Keratinocyte (primary cell): ENCODE results near the gene KCNC2.

Source experiments
- CTCF ChIP-seq, 3 experiments: IDR thresholded peaks in 1 of 3; conservative IDR thresholded peaks in 1 of 3; optimal IDR thresholded peaks in 1 of 3; 2 replicates in 2 of 3; 3 replicates in 1 of 3; pipeline versions ENCODE3 to v1.5.1; 2011; ENCODE audit warnings: low read length in 3 of 3, mild to moderate bottlenecking in 3 of 3, moderate library complexity in 2 of 3, control low read depth in 1 of 3, inconsistent platforms in 1 of 3; ENCODE audit not compliant: insufficient read depth in 2 of 3; ENCODE audit errors: extremely low read depth in 1 of 3
- EZH2 ChIP-seq: IDR thresholded peaks from one replicate; pipeline ENCODE4 v1.6.1; 2012; ENCODE audit warnings: inconsistent platforms, mild to moderate bottlenecking, low read length, moderate library complexity

GRCh38 chr12:75080582-75080981 lies 129.1 kb downstream of the KCNC2 start:
- TF ChIP-seq CTCF (optimal IDR thresholded peaks at IDR 0.05 in 1 of 3, IDR thresholded peaks at IDR 0.05 in 1 of 3, conservative IDR thresholded peaks at IDR 0.05 in 1 of 3; ENCODE audit: extremely low read depth in 1 of 3, insufficient read depth in 2 of 3, low read length in 3 of 3) (no peak), EZH2 (no peak)
